CD8-positive, alpha-beta memory T cell (primary cell): ENCODE measurements around the gene CEACAM3. TPM values are rescaled to one million over a fixed set of nuclear protein-coding genes. Genes with fewer than 3 reads are reported as not detected.

ENCODE experiments used
- CTCF ChIA-PET: fragments of 350-600 bp; sonication (Branson Sonifier 250); formaldehyde crosslinking; loops from one replicate; lab custom pipeline; 2021; ENCODE audit warnings: antibody characterized with exemption; lab: Charles Lee
- POLR2A ChIA-PET: fragments of 350-600 bp; sonication (Branson Sonifier 250); formaldehyde crosslinking; loops from one replicate; lab custom pipeline; 2021; ENCODE audit warnings: antibody characterized with exemption; lab: Charles Lee
- DNase-seq, 5 donors: peaks; one replicate each; pipeline versions ENCODE4 v3.0.0 to v3.0.0-alpha.2; 2020 to 2022; ENCODE audit warnings: mixed read lengths in 1 of 5
- H3K27ac ChIP-seq: one replicate; pipeline ENCODE4 v1.7.0; 2013; ENCODE audit warnings: low read depth, mild to moderate bottlenecking, low read length, moderate library complexity
- H3K27me3 ChIP-seq: 2 replicates; pipeline ENCODE4 v1.7.0; 2013; ENCODE audit warnings: low read length, mild to moderate bottlenecking; ENCODE audit not compliant: insufficient read depth, poor library complexity, severe bottlenecking
- H3K36me3 ChIP-seq: 2 replicates; pipeline ENCODE4 v1.7.0; 2013; ENCODE audit warnings: mild to moderate bottlenecking, low read length, moderate library complexity; ENCODE audit not compliant: insufficient read depth
- H3K4me1 ChIP-seq: 2 replicates; pipeline ENCODE4 v1.7.0; 2013; ENCODE audit warnings: mild to moderate bottlenecking, low read length, moderate library complexity; ENCODE audit not compliant: insufficient read depth
- H3K4me3 ChIP-seq: 2 replicates; pipeline ENCODE4 v1.7.0; 2013; ENCODE audit warnings: mild to moderate bottlenecking, low read length
- H3K9me3 ChIP-seq: 2 replicates; pipeline ENCODE4 v1.7.0; 2013; ENCODE audit warnings: mild to moderate bottlenecking, low read length
- H3K27ac Mint-ChIP-seq, 8 donors: one replicate each; pipeline ENCODE4 v1.8.0; 2020 to 2021; ENCODE audit warnings: mixed read lengths in 8 of 8, mild to moderate bottlenecking in 6 of 8, inconsistent platforms in 3 of 8, moderate library complexity in 3 of 8
- H3K27me3 Mint-ChIP-seq, 2 donors: one replicate each; pipeline ENCODE4 v1.8.0; 2020 to 2021; ENCODE audit warnings: mixed read lengths in 2 of 2, mild to moderate bottlenecking in 1 of 2, moderate library complexity in 1 of 2
- H3K36me3 Mint-ChIP-seq, 3 donors: one replicate each; pipeline ENCODE4 v1.8.0; 2020 to 2021; ENCODE audit warnings: mixed read lengths in 3 of 3, inconsistent platforms in 1 of 3, mild to moderate bottlenecking in 1 of 3
- H3K4me1 Mint-ChIP-seq, 3 donors: one replicate each; pipeline ENCODE4 v1.8.0; 2020 to 2021; ENCODE audit warnings: mixed read lengths in 3 of 3, inconsistent platforms in 1 of 3, mild to moderate bottlenecking in 1 of 3
- H3K4me3 Mint-ChIP-seq, 7 donors: one replicate each; pipeline ENCODE4 v1.8.0; 2020 to 2021; ENCODE audit warnings: mixed read lengths in 7 of 7, mild to moderate bottlenecking in 6 of 7, moderate library complexity in 4 of 7, inconsistent platforms in 2 of 7
- H3K9me3 Mint-ChIP-seq, 5 donors: one replicate each; pipeline ENCODE4 v1.8.0; 2020 to 2022; ENCODE audit warnings: mixed read lengths in 5 of 5, mild to moderate bottlenecking in 3 of 5, moderate library complexity in 2 of 5, inconsistent platforms in 1 of 5
- polyA plus RNA-seq: library from polyadenylated mRNA; unstranded; fragments of 300-500 nt; fragmentation: Illumina TruSeq; gene quantifications from one replicate; pipeline ENCODE4 v1.2.3, GENCODE V29; 2021
- total RNA-seq, 2 experiments: library from RNA; stranded (reverse); gene quantifications; one replicate each; pipeline ENCODE4 v1.2.3, GENCODE V29; 2021

The CEACAM3 gene
- total and polyA plus RNA-seq, 3 experiments from 2014 or later: not detected

GRCh38 chr19:41847351-41848105 is 51.1 kb downstream of the CEACAM3 start:
- H3K27ac Mint-ChIP-seq: peak overlapping the region in 1 of 8 donors; percentile 78
- H3K36me3 Mint-ChIP-seq: no peaks in the 10 kb centered on the region
- Histone ChIP-seq H3K27ac (no peak overlapping the region), H3K36me3 (no peaks in the 10 kb centered on the region), H3K4me3 (no peak overlapping the region), H3K9me3 (no peaks in the 10 kb centered on the region), H3K4me1 (no peaks in the 10 kb centered on the region), H3K27me3 (no peaks in the 10 kb centered on the region)
- no peaks in the 10 kb centered on the region for H3K9me3 Mint-ChIP-seq
- no peak overlapping the region for H3K4me3 Mint-ChIP-seq
- DNase-seq: no peak
- H3K4me1 Mint-ChIP-seq: no peaks in the 10 kb centered on the region
- CTCF ChIA-PET: no interaction called here
- peaks cover 0 to 4% of the 10 kb centered on the region in 2 donors for H3K27me3 Mint-ChIP-seq
- POLR2A ChIA-PET: no interaction called here

GRCh38 chr19:41848666-41849065 is 52.3 kb downstream of the CEACAM3 start:
- H3K27ac ChIP-seq: no peak overlapping the region
- H3K27me3 ChIP-seq: no peaks in the 10 kb centered on the region
- ChIA-PET POLR2A (no interaction called here), CTCF (interaction anchor here (1.6 kb wide), 2 partner anchors 9 to 11 kb away, joined by 4 to 5 read pairs; partner anchors contain the start of gene RPS19)
- H3K4me3 Mint-ChIP-seq: no peak overlapping the region
- H3K36me3 ChIP-seq: no peaks in the 10 kb centered on the region
- peaks cover 0 to 4% of the 10 kb centered on the region in 2 donors for H3K27me3 Mint-ChIP-seq
- H3K4me3 ChIP-seq: no peak overlapping the region
- no peak for DNase-seq
- H3K27ac Mint-ChIP-seq: no peak overlapping the region
- no peaks in the 10 kb centered on the region for H3K9me3 Mint-ChIP-seq
- H3K9me3 ChIP-seq: no peaks in the 10 kb centered on the region
- H3K36me3 Mint-ChIP-seq: no peaks in the 10 kb centered on the region
- no peaks in the 10 kb centered on the region for H3K4me1 Mint-ChIP-seq
- no peaks in the 10 kb centered on the region for H3K4me1 ChIP-seq

GRCh38 chr19:41849067-41849466 is 52.7 kb downstream of the CEACAM3 start:
- Mint-ChIP-seq H3K4me1 (no peaks in the 10 kb centered on the region), H3K27me3 (peaks cover 0 to 4% of the 10 kb centered on the region in 2 donors), H3K4me3 (no peak overlapping the region), H3K36me3 (no peaks in the 10 kb centered on the region), H3K27ac (no peak overlapping the region), H3K9me3 (no peaks in the 10 kb centered on the region)
- H3K4me1 ChIP-seq: no peaks in the 10 kb centered on the region
- H3K9me3 ChIP-seq: no peaks in the 10 kb centered on the region
- H3K27me3 ChIP-seq: no peaks in the 10 kb centered on the region
- DNase-seq: no peak
- H3K4me3 ChIP-seq: no peak overlapping the region
- POLR2A ChIA-PET: interaction anchor here (0.6 kb wide), 1 partner anchor 469 kb away, joined by 3 read pairs; no protein-coding TSS in a partner anchor
- no peaks in the 10 kb centered on the region for H3K36me3 ChIP-seq
- CTCF ChIA-PET: interaction anchor here (1.6 kb wide), 2 partner anchors 9 to 10 kb away, joined by 4 to 5 read pairs; partner anchors contain the start of gene RPS19
- no peak overlapping the region for H3K27ac ChIP-seq

- Histone ChIP-seq H3K27ac (no peak overlapping the region), H3K4me3 (no peak overlapping the region), H3K27me3 (no peaks in the 10 kb centered on the region), H3K9me3 (no peaks in the 10 kb centered on the region), H3K36me3 (no peaks in the 10 kb centered on the region), H3K4me1 (no peaks in the 10 kb centered on the region)
- no peak overlapping the region for H3K4me3 Mint-ChIP-seq
- no peaks in the 10 kb centered on the region for H3K9me3 Mint-ChIP-seq
- ChIA-PET CTCF (interaction anchor here (0.9 to 1.6 kb wide), 3 partner anchors 9 to 14 kb away, joined by 3 to 5 read pairs (median 3); partner anchors contain the start of gene RPS19), POLR2A (no interaction called here)
- H3K4me1 Mint-ChIP-seq: no peaks in the 10 kb centered on the region
- H3K36me3 Mint-ChIP-seq: no peaks in the 10 kb centered on the region
- peaks cover 5 to 8% of the 10 kb centered on the region in 2 donors for H3K27me3 Mint-ChIP-seq
- H3K27ac Mint-ChIP-seq: no peak overlapping the region
- no peak for DNase-seq
Measured at GRCh38 chr19:41850381-41850780, 54.0 kb downstream of the CEACAM3 start.

DNA sequence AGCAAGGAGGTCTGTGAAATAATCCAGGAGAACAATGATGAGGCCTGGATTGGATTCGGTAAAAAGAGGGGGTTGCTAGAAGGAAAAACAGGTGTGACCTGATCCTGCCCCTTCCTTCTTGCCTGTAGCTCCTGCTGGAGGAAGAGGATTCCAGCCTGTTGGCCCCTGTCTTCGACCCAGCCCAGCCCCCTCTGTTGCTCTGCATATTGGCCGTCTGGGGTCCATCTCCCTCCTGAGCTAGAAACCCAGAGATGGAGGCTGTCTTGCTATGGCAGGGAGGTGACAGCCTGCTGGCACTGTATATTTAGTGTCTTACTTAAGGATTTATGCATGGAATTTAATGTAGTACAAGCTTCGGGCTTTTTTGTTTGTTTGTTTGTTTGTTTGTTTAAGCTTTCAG is 55.1 kb downstream of the CEACAM3 start:
- Histone ChIP-seq H3K9me3 (no peaks in the 10 kb centered on the region), H3K27me3 (no peaks in the 10 kb centered on the region), H3K4me3 (no peak overlapping the region), H3K36me3 (no peaks in the 10 kb centered on the region), H3K4me1 (no peaks in the 10 kb centered on the region), H3K27ac (no peak overlapping the region)
- no peaks in the 10 kb centered on the region for H3K9me3 Mint-ChIP-seq
- no peaks in the 10 kb centered on the region for H3K4me1 Mint-ChIP-seq
- no peak overlapping the region for H3K4me3 Mint-ChIP-seq
- CTCF ChIA-PET: interaction anchor here (0.7 to 1.7 kb wide), 3 partner anchors 8 to 59 kb away, joined by 3 to 6 read pairs (median 3); partner anchors contain the start of gene RPS19
- H3K36me3 Mint-ChIP-seq: no peaks in the 10 kb centered on the region
- POLR2A ChIA-PET: interaction anchor here (0.5 kb wide), 1 partner anchor 9 kb away, joined by 7 read pairs; no protein-coding TSS in a partner anchor
- no peak overlapping the region for H3K27ac Mint-ChIP-seq
- no peak for DNase-seq
- H3K27me3 Mint-ChIP-seq: peaks cover 5 to 8% of the 10 kb centered on the region in 2 donors

DNA sequence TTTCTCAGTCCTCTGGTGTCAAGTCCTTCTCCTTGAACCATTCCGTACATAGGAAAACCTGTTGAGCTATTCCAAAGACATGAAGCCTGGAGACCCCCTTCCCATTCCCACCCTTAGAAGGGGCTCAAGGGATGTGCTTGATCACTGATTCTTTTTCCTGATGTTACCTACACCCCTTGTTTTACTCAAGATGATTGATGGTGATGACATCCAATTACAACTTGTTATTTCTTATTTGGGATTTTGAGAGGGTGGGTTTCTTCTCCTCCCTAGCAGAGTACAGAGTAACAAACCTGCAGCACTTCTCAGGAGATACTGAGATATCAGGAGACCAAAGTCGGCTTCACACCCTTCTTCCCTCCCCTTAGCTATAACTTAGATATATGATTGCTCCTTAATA is 57.0 kb downstream of the CEACAM3 start:
- no peak overlapping the region for H3K27ac ChIP-seq
- Mint-ChIP-seq H3K27me3 (peaks cover 8 to 10% of the 10 kb centered on the region in 2 donors), H3K9me3 (no peaks in the 10 kb centered on the region), H3K36me3 (no peaks in the 10 kb centered on the region), H3K4me1 (no peaks in the 10 kb centered on the region), H3K4me3 (no peak overlapping the region), H3K27ac (no peak overlapping the region)
- POLR2A ChIA-PET: no interaction called here
- DNase-seq: no peak
- H3K4me1 ChIP-seq: no peaks in the 10 kb centered on the region
- no peaks in the 10 kb centered on the region for H3K36me3 ChIP-seq
- no peak overlapping the region for H3K4me3 ChIP-seq
- CTCF ChIA-PET: no interaction called here
- no peaks in the 10 kb centered on the region for H3K9me3 ChIP-seq
- no peaks in the 10 kb centered on the region for H3K27me3 ChIP-seq

- no peaks in the 10 kb centered on the region for H3K9me3 ChIP-seq
- DNase-seq: no peak
- no peak overlapping the region for H3K4me3 Mint-ChIP-seq
- H3K4me3 ChIP-seq: no peak overlapping the region
- H3K4me1 Mint-ChIP-seq: no peaks in the 10 kb centered on the region
- ChIA-PET POLR2A (no interaction called here), CTCF (no interaction called here)
- peaks cover under 1% of the 10 kb centered on the region for H3K4me1 ChIP-seq
- H3K36me3 ChIP-seq: no peaks in the 10 kb centered on the region
- H3K27me3 ChIP-seq: no peaks in the 10 kb centered on the region
- no peak overlapping the region for H3K27ac Mint-ChIP-seq
- peaks cover 8 to 10% of the 10 kb centered on the region in 2 donors for H3K27me3 Mint-ChIP-seq
- no peaks in the 10 kb centered on the region for H3K9me3 Mint-ChIP-seq
- H3K36me3 Mint-ChIP-seq: no peaks in the 10 kb centered on the region
- no peak overlapping the region for H3K27ac ChIP-seq
Measured at GRCh38 chr19:41853768-41854167, 57.4 kb downstream of the CEACAM3 start.

GRCh38 chr19:41859213-41859617 is 62.8 kb downstream of the CEACAM3 start:
- H3K9me3 Mint-ChIP-seq: no peaks in the 10 kb centered on the region
- POLR2A ChIA-PET: interaction anchor here (0.7 to 3.7 kb wide), 14 partner anchors 9 to 595 kb away, joined by 3 to 72 read pairs (median 9); partner anchors contain the start of genes ERFL, HNRNPUL1 and RABAC1
- peaks cover 5 to 10% of the 10 kb centered on the region in 2 donors for H3K27me3 Mint-ChIP-seq
- H3K27ac ChIP-seq: peak overlapping the region; percentile 93
- CTCF ChIA-PET: interaction anchor here (0.6 to 4.5 kb wide), 21 partner anchors 8 to 904 kb away, joined by 3 to 85 read pairs (median 5); partner anchors contain the start of genes ARHGEF1 and RABAC1
- H3K4me1 Mint-ChIP-seq: peaks cover 37 to 44% (median 40%) of the 10 kb centered on the region in 3 donors
- peak overlapping the region; percentile 88 to 99 (median 92) for H3K4me3 Mint-ChIP-seq
- no peaks in the 10 kb centered on the region for H3K27me3 ChIP-seq
- peaks cover 31% of the 10 kb centered on the region for H3K36me3 ChIP-seq
- H3K36me3 Mint-ChIP-seq: peaks cover 5 to 43% (median 17%) of the 10 kb centered on the region in 3 donors
- H3K9me3 ChIP-seq: no peaks in the 10 kb centered on the region
- H3K4me1 ChIP-seq: peaks cover 42% of the 10 kb centered on the region
- peak overlapping the region; percentile 86 to 100 (median 96) for H3K27ac Mint-ChIP-seq
- no peak for DNase-seq
- H3K4me3 ChIP-seq: peak overlapping the region; percentile 79
